H7 (cell line): Measurements from ENCODE around the gene SMYD3. TPM values are rescaled to one million over a fixed set of nuclear protein-coding genes. Genes with fewer than 3 reads are reported as not detected.

ENCODE experiments used
- DNase-seq: peaks from one replicate; pipeline ENCODE4 v3.0.0; 2012
- H3K27me3 ChIP-seq: 2 replicates; pipeline ENCODE4 v1.6.0; 2011; ENCODE audit warnings: mild to moderate bottlenecking, low read length; ENCODE audit not compliant: control insufficient read depth, insufficient read depth
- H3K36me3 ChIP-seq: replicated peaks from 2 replicates; pipeline ENCODE4 v1.5.1; 2011; ENCODE audit warnings: low read length; ENCODE audit not compliant: control insufficient read depth, insufficient read depth
- H3K4me3 ChIP-seq: 2 replicates; pipeline ENCODE4 v1.5.1; 2011; ENCODE audit warnings: low read depth, mild to moderate bottlenecking, control low read depth, low read length, moderate library complexity; ENCODE audit not compliant: insufficient read depth
- total RNA-seq: library from RNA; depleted of rRNA; stranded (reverse); fragments of >200 nt; shearing (Covaris generic); gene quantifications from 2 replicates; pipeline ENCODE4 v1.2.3, GENCODE V29; 2014

The SMYD3 gene
- total RNA-seq, 1 experiment from 2014 or later: 31.0 TPM

DNA sequence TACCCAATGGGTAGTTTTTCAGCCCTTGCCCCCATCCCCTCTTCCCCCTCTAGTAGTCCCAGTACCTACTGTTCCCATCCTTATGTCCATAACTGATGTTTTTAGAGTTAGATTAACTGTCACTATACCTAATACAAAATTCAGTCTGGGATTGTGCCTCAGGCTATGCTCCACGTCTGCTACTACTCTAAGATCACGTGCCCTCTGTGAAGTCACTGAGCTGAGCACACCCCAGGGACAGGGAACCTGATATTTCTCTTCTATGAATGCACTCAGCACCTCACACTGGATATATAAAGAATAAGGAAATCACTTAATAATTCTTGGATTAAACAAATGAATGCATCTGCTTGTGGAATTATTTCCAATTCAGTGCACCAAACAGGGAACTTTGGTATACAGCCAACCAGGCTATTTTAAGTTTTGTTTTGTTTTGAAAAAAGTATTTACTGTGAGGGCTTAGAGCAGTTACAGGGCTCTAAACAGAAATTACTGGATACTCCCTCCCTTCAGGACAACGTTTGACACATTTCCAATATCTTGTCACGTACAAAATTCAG is 307.9 kb downstream of the SMYD3 start:
- no peaks in the 10 kb centered on the region for H3K36me3 ChIP-seq
- H3K27me3 ChIP-seq: no peaks in the 10 kb centered on the region
- DNase-seq: no peak
- no peak overlapping the region for H3K4me3 ChIP-seq

DNA sequence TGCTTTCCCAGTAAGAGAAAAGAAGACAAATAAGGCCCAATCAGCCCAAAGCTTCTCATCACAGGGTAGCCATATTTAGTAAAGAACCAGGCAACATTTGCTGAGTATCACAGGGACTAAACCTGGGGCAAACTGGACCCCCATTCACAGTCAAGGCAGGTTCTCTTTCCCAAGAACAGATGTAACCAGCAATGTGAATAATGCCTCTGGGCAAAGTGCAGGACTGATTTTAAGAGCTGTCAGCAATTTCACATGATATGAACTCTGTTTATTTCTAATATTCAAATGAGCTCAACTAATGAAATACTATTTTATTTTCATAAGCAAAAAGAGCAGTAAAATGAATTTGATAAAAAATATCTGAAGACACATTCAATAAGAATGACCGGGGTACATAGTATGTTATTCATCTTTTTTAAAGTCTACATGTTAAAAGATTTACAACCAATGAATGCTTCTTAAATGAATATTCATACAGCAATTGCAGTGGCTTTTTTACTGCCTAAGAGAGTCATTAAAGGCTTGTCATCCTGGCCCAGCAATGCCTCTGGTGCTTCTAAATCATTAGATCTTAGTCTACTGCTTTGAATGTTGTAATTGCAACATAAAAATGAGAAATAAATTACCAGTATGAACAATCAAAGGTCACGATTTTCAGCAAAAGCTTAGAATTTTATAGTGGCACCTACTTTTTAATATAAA is 308.8 kb downstream of the SMYD3 start:
- DNase-seq: no peak
- H3K27me3 ChIP-seq: no peaks in the 10 kb centered on the region
- H3K4me3 ChIP-seq: no peak overlapping the region
- H3K36me3 ChIP-seq: no peaks in the 10 kb centered on the region

DNA sequence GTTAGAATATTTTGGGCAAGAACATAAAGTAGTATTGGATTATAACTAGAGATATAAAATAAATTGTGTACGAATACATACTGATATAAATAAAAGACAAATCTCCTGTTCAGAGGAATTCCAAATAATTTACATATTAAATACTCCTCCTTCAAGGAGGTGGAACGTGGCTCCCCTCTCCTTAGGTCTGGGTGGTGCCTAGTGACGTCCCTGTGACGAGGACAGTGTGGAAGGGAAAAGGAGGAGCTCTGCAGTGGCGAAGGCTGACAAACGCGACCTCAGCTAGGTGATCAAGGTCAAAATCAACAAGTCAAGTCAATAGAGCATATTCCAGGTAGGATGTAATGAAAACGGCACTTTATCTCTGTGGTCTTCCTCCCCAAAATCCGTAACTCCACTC is 310.0 kb downstream of the SMYD3 start:
- no peak for DNase-seq
- H3K27me3 ChIP-seq: no peaks in the 10 kb centered on the region
- no peak overlapping the region for H3K4me3 ChIP-seq
- H3K36me3 ChIP-seq: no peaks in the 10 kb centered on the region

DNA sequence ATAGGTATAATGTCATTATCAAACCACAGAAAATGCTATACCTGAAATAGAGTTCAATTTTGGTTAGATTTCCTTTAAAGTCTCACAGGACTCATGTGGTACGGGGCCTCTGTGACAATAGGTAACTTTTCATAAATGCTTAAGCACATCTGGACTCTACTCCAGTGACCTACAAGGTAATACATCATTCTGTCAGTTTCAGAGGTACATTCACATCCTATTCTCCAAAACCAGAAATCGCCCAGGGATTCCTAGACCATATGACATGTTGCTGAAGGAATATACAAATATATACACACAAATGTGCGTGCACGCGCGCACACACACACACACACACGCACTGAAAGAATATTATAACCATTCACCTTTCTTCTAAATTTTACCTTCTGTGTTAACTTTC is 311.8 kb downstream of the SMYD3 start:
- no peaks in the 10 kb centered on the region for H3K27me3 ChIP-seq
- DNase-seq: no peak
- no peak overlapping the region for H3K4me3 ChIP-seq
- no peaks in the 10 kb centered on the region for H3K36me3 ChIP-seq

DNA sequence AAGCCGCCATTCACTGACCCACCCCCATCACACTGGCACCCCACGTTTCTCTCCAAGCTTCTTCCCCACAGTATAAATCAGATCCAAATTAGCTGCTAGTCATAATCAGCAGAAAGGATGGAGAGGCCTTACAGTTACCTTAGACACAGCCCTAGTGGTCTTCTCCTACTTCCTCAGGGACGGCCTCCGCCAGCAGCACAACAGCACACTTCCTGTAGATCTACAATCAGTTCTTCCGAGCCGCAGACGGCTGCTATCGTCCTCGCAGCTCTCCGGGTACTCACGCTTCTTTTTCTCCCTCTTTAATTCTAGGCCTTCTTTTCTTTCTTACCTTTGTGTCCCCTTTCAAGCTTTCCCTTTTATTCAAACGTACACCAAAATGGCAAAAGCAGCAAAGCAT is 313.5 kb downstream of the SMYD3 start:
- Histone ChIP-seq H3K27me3 (no peaks in the 10 kb centered on the region), H3K36me3 (no peaks in the 10 kb centered on the region), H3K4me3 (no peak overlapping the region)
- no peak for DNase-seq

DNA sequence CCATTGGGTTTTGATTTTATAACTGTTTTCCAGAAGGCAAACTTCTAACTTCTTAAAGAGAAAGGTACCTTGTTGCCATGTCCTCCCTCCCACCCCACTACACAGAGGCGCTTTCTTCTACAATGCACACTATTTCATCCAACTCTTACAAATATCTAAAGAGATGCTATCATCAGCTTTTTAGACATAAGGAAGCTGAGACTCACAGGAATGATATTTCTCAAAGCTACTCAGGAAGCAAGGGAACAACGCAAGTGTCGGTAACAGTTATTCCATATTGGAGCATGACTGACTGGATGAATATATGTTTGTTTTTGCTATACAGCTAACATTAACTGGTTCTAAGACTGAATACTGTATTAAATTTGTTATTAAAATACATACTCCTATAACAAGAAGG is 318.0 kb downstream of the SMYD3 start:
- no peak for DNase-seq
- Histone ChIP-seq H3K27me3 (no peaks in the 10 kb centered on the region), H3K36me3 (no peaks in the 10 kb centered on the region), H3K4me3 (no peak overlapping the region)

DNA sequence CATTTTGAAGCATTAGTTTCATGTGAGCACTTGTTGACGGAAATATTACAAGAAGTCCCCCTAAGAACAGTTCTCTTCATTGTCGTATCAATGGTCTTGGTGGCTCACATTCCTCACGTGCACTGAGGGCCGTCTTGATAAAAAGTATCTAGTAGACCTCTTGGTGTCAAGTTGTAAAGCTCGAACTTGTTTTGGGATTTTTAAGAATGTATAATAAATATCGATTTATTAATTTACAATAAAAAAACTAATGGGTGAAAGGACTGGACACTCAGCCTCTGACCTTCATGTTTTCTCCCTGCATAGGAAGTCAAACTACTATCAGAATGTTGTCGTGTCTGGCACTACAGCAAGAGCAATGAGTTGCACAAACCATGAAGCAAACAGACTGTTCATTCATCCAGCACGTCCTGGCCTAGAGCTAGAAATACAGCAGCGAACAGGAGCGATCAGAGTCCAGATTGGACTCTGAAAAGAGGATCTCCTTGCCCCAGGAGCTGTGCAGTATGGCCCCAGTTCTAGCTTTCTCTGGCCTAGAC is 319.2 kb downstream of the SMYD3 start:
- Histone ChIP-seq H3K27me3 (no peaks in the 10 kb centered on the region), H3K36me3 (no peaks in the 10 kb centered on the region), H3K4me3 (no peak overlapping the region)
- no peak for DNase-seq

DNA sequence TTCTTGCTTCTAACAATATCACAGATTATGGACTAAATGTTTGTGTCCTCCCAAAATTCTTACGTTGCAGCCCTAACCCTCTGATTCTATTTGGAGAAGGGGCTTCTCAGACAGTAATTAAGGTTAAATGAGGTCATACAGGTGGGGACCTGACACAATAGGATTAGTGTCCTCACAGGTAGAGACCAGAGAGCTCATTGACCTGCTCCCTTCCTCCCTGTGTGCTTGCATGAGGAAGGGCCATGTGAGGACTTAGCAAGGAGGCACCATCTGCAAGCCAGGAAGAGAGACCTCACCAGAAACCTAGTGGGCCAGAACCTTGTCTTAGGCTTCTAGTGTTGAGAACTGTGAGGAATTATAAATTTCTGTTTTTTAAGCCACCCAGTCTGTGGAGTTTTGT is 322.6 kb downstream of the SMYD3 start:
- H3K4me3 ChIP-seq: no peak overlapping the region
- no peak for DNase-seq
- H3K36me3 ChIP-seq: no peaks in the 10 kb centered on the region

DNA sequence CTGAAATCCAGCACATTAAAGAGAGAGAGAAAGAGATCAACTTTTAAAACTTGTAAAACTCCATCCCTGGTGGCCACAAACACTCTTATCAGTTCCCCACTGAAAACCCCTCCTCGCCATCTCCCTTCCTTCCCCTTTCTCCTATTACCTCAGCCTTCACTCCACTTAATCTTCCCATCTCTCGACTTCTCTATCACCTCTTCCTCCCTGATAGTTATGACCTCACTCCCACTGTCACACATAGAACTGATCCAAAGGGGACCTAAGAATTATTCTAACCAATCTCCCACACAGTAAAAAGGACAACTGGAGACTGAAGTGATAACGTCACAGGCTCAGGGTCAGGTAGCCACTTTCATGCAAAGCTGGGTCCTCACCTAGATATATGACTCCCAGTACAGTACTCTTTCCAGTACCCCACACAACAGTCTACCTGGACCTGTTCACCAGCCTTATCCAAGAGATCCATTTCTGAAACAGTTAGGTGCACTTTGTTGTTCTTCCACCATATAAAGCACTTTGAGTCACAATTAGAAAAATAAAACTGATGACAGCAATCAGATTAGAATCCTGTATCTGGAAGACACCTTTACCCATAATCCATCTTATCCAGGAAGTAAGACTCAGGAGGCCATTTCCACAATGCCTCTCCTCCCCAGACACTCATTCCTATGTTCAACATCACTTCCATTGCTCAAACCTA is 324.8 kb downstream of the SMYD3 start:
- H3K36me3 ChIP-seq: no peaks in the 10 kb centered on the region
- H3K27me3 ChIP-seq: no peaks in the 10 kb centered on the region
- no peak for DNase-seq
- no peak overlapping the region for H3K4me3 ChIP-seq

More for the DNA sequence above, 322.6 kb downstream of the SMYD3 start:
- no peaks in the 10 kb centered on the region for H3K27me3 ChIP-seq

DNA sequence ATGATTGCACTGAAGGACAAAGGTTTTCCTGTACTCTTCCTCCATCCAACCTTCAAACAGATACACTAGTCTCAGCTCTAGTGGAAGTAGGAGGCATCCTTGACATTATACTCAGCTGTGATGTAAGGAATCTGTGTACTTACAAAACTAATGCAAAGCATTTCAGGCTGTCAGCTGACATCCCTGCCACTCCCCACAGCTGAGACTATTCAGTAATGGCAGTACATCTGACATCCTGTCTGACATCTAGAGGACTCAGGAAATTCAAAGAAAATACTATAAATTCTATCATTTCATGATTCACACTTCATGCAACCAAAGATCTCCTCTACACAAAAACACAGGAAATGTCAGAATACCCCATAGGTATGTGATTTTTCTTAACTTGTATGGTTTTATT is 325.8 kb downstream of the SMYD3 start:
- Histone ChIP-seq H3K36me3 (no peaks in the 10 kb centered on the region), H3K27me3 (no peaks in the 10 kb centered on the region), H3K4me3 (no peak overlapping the region)
- DNase-seq: no peak

DNA sequence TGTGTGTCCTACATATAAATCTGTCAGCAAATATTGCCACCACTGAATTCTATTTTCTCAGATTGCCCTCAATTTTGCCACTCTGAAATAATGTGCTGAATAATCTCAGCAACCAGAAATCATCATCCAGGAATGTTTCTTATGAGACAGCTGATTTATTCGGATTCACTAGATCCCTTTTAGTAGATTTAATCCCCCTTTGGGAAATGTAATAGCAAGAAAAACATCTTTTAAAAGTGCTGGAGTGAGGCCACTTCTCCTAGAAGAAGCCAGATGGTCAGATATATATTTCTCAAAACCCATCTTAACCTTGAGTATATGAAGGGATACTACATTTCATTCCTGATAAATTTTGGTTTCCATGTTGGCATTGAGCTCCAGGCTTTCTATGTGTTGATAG is 327.7 kb downstream of the SMYD3 start:
- Histone ChIP-seq H3K4me3 (no peak overlapping the region), H3K36me3 (no peaks in the 10 kb centered on the region), H3K27me3 (no peaks in the 10 kb centered on the region)
- DNase-seq: no peak

DNA sequence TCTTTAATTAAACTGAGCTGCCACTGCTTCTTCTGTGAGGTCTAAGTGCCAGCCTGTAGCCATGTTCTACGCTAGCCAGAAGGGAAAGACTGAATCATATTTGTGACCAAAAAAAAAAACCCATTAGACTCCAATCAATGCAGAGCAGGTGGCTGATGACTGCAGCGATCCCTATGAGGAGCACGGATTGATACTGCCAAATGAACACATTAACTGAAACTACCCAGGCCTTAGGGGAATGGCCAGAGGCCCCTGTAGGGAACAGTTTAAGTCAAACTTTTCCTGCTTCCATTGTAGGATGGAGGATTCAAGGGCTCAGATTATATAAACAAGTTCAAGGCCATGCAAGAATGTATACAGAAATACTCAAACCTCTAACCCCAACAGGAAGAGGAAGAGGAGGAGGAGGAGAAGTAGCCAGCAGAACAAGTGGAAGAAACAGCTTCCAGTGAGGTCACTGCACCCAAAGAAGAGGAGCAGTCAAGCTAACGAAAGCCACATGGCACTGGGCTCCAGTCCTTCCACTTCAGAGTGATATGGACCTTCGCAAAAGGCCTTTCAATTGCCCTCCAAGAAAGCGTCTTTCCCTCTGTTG is 328.3 kb downstream of the SMYD3 start:
- DNase-seq: no peak

DNA sequence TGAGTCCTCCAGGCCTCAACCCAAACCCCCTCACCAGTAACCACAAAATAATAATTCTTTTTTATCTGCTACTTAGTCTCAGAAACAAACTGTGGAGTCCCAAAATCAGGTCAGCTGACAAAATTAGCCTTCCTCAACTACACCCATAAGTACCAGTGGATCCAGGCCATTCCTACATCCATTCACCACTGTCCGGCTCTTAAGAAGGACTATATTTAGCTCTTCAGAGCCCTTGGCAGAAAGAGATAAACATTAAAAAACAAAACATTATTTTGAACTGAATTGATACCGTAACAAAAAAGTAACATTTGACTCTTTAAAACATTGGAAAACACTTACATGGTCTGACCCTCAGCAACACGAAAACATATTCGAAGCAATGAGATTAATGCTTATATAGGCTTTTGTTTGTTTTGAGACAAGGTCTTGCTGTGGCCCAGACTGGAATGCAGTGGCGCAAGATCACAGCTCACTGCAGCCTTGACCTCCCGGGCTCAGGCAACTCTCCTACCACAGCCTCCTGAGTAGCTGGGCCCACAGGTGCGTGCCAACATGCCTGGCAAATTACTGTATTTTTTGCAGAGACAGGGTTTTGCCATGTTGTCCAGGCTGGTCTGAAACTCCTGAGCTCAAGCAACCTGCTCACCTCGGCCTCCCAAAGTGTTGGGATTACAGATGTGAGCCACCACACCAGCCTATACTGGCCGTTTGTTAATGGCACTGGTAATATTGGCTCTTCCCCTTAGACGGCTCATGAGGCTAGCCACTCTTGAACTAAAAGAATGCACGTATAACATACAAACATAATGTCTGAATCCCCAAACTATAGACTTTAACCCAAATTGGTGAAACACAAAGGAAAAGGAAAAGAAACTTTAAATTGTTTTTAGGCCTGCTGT is 330.7 kb downstream of the SMYD3 start:
- H3K27me3 ChIP-seq: no peaks in the 10 kb centered on the region
- H3K4me3 ChIP-seq: no peak overlapping the region
- no peak for DNase-seq
- H3K36me3 ChIP-seq: no peaks in the 10 kb centered on the region

More for the DNA sequence above, 328.3 kb downstream of the SMYD3 start:
- no peak overlapping the region for H3K4me3 ChIP-seq
- H3K36me3 ChIP-seq: no peaks in the 10 kb centered on the region
- H3K27me3 ChIP-seq: no peaks in the 10 kb centered on the region
